GM23338 (cell line): ENCODE data around the gene PTAFR. TPM values are rescaled to one million over a fixed set of nuclear protein-coding genes. Genes with fewer than 3 reads are reported as not detected.

Experiments used
- ATAC-seq: fragments of 200-7000 bp; cut with Tn5 transposase; 3 replicates; pipeline ENCODE4 v1.9.1; 2020
- DNase-seq: peaks from one replicate; pipeline ENCODE4 v3.0.0-alpha.2; 2015; ENCODE audit warnings: low spot score
- H2AFZ ChIP-seq: fragments of 200-600 bp; sonication (generic); 2 replicates; pipeline ENCODE4 v1.8.0; 2016; ENCODE audit warnings: antibody characterized with exemption, mild to moderate bottlenecking, moderate library complexity
- H3F3A ChIP-seq: fragments of 200-600 bp; sonication (generic); replicated peaks from 2 replicates; pipeline ENCODE4 v1.8.0; 2017; ENCODE audit warnings: antibody characterized with exemption, mixed run types, low read depth
- H3K27ac ChIP-seq: fragments of 200-600 bp; sonication (generic); 2 replicates; pipeline ENCODE4 v1.6.1; 2016; ENCODE audit warnings: low read depth
- H3K27me3 ChIP-seq: fragments of 200-600 bp; sonication (generic); 2 replicates; pipeline ENCODE4 v1.8.0; 2016; ENCODE audit warnings: mild to moderate bottlenecking, mixed run types, moderate library complexity; ENCODE audit not compliant: insufficient read depth
- H3K36me3 ChIP-seq: fragments of 200-600 bp; sonication (generic); 2 replicates; pipeline ENCODE4 v1.8.0; 2016; ENCODE audit warnings: mild to moderate bottlenecking; ENCODE audit not compliant: insufficient read depth
- H3K4me1 ChIP-seq: fragments of 200-600 bp; sonication (generic); 2 replicates; pipeline ENCODE4 v1.8.0; 2016; ENCODE audit warnings: mild to moderate bottlenecking, moderate library complexity; ENCODE audit not compliant: insufficient read depth
- H3K4me2 ChIP-seq: fragments of 200-600 bp; sonication (generic); 2 replicates; pipeline ENCODE4 v1.7.1; 2017; ENCODE audit warnings: mixed run types
- H3K4me3 ChIP-seq: fragments of 200-600 bp; sonication (generic); 2 replicates; pipeline ENCODE4 v1.6.1; 2016; ENCODE audit warnings: mixed run types
- H3K79me2 ChIP-seq: fragments of 200-600 bp; sonication (generic); replicated peaks from 2 replicates; pipeline ENCODE4 v1.8.0; 2017; ENCODE audit warnings: mild to moderate bottlenecking; ENCODE audit not compliant: insufficient read depth
- H3K9me2 ChIP-seq: fragments of 200-600 bp; sonication (generic); 2 replicates; pipeline ENCODE4 v1.8.0; 2017; ENCODE audit not compliant: insufficient read depth
- H4K20me1 ChIP-seq: fragments of 200-600 bp; sonication (generic); replicated peaks from 2 replicates; pipeline ENCODE4 v1.8.0; 2017; ENCODE audit warnings: mild to moderate bottlenecking; ENCODE audit not compliant: insufficient read depth
- H3K27ac Mint-ChIP-seq: 2 replicates; pipeline ENCODE4 v1.8.0; 2020; ENCODE audit warnings: inconsistent platforms, mild to moderate bottlenecking, moderate library complexity, mixed read lengths
- H3K27me3 Mint-ChIP-seq: 3 replicates; pipeline ENCODE4 v1.8.0; 2022; ENCODE audit warnings: low read depth, mild to moderate bottlenecking, moderate library complexity, mixed read lengths, inconsistent platforms; ENCODE audit not compliant: insufficient read depth, poor library complexity
- H3K36me3 Mint-ChIP-seq: 3 replicates; pipeline ENCODE4 v1.8.0; 2021; ENCODE audit warnings: low read depth, mild to moderate bottlenecking, inconsistent platforms, moderate library complexity, mixed read lengths
- H3K4me1 Mint-ChIP-seq: 3 replicates; pipeline ENCODE4 v1.8.0; 2020; ENCODE audit warnings: mild to moderate bottlenecking, inconsistent platforms, mixed read lengths
- H3K4me3 Mint-ChIP-seq: 3 replicates; pipeline ENCODE4 v1.8.0; 2021; ENCODE audit warnings: moderate library complexity, mild to moderate bottlenecking, inconsistent platforms, mixed read lengths
- H3K9me3 Mint-ChIP-seq: 3 replicates; pipeline ENCODE4 v1.8.0; 2020; ENCODE audit warnings: moderate library complexity, mild to moderate bottlenecking, inconsistent platforms, mixed read lengths
- CREB1 ChIP-seq: fragments of 250-450 bp; sonication (Bioruptor Pico); IDR thresholded peaks from 2 replicates; pipeline ENCODE4 v1.5.0; 2020; ENCODE audit warnings: low read depth, mild to moderate bottlenecking, moderate library complexity
- EZH2 ChIP-seq: fragments of 200-600 bp; sonication (generic); IDR thresholded peaks from one replicate; pipeline ENCODE4 v1.8.0; 2017; ENCODE audit warnings: antibody characterized with exemption, mild to moderate bottlenecking, low read depth; ENCODE audit not compliant: unreplicated experiment
- EZH2phosphoT487 ChIP-seq: fragments of 200-600 bp; sonication (generic); IDR thresholded peaks from one replicate; pipeline ENCODE4 v1.8.1; 2018; ENCODE audit warnings: antibody characterized with exemption; ENCODE audit not compliant: unreplicated experiment
- JUNB ChIP-seq: IDR thresholded peaks from one replicate; pipeline ENCODE4 v1.6.1; 2016; ENCODE audit warnings: antibody characterized with exemption; ENCODE audit not compliant: unreplicated experiment
- NANOG ChIP-seq: IDR thresholded peaks from 2 replicates; pipeline ENCODE4 v1.6.1; 2016; ENCODE audit warnings: antibody characterized with exemption, borderline replicate concordance
- POLR2AphosphoS5 ChIP-seq: IDR thresholded peaks from 2 replicates; pipeline ENCODE4 v1.6.1; 2016; ENCODE audit warnings: antibody characterized with exemption, low read depth
- STAT1 ChIP-seq: IDR thresholded peaks from one replicate; pipeline ENCODE4 v1.6.1; 2016; ENCODE audit warnings: antibody characterized with exemption; ENCODE audit not compliant: unreplicated experiment
- ZNF114 ChIP-seq: fragments of 250-450 bp; sonication (Bioruptor Pico); IDR thresholded peaks from 2 replicates; pipeline ENCODE4 v1.5.0; 2020; ENCODE audit warnings: mild to moderate bottlenecking, moderate library complexity
- ZNF331 ChIP-seq: fragments of 250-450 bp; sonication (Bioruptor Pico); IDR thresholded peaks from 2 replicates; pipeline ENCODE4 v1.5.0; 2020; ENCODE audit warnings: low read depth, mild to moderate bottlenecking, moderate library complexity
- polyA plus RNA-seq: library from polyadenylated mRNA; unstranded; fragments of >200 nt; fragmentation: Nextera tagmentation; extraction: Ambion mirVana; gene quantifications from 2 replicates; pipeline ENCODE4 v1.2.1, GENCODE V29; 2016
- total RNA-seq: library from RNA; depleted of rRNA; stranded (reverse); fragments of >200 nt; shearing (Covaris generic); gene quantifications from 2 replicates; pipeline ENCODE4 v1.2.3, GENCODE V29; 2014
- TF ChIP-seq, protein P1 (sequence below): IDR thresholded peaks from 2 replicates; pipeline ENCODE4 v1.6.1; 2016; ENCODE audit warnings: antibody characterized with exemption
- TF ChIP-seq, protein P2 (sequence below), 2 experiments: fragments of 200-600 bp in 1 of 2; sonication (generic) in 1 of 2; conservative IDR thresholded peaks; 2 replicates each; pipeline versions ENCODE4 v1.5.1 to v1.6.1; 2016 to 2017; ENCODE audit warnings: antibody characterized with exemption in 2 of 2, low read depth in 2 of 2, mild to moderate bottlenecking in 2 of 2, moderate library complexity in 1 of 2
- TF ChIP-seq, protein P3 (sequence below): fragments of 250-450 bp; sonication (Bioruptor Pico); IDR thresholded peaks from 2 replicates; pipeline ENCODE4 v1.5.0; 2020; ENCODE audit warnings: mild to moderate bottlenecking, moderate library complexity
- TF ChIP-seq, protein P4 (sequence below): IDR thresholded peaks from one replicate; pipeline ENCODE4 v1.6.1; 2018; ENCODE audit warnings: antibody characterized with exemption; ENCODE audit not compliant: unreplicated experiment

Gene PTAFR
- total and polyA plus RNA-seq, 2 experiments from 2014 or later: 0.29 to 0.76 TPM

DNA sequence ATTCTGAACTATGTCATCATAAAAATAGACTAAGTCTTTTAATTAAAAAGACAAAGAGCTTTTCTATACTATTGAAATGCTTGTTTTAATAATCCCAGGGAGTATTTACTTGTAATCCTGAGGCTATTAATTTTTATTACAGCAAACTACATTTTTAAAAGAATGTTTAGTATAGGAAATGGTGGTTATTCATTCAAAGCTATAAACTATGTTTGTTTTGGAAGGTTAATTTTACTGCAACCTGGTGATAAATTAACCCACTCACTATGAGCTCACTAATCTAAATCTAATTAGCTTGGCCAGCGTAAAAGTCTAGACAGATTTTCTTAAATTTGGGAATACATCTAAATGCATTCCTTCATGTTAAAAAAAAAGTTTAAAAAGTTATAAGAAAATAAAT lies 74.3 kb downstream of the PTAFR start:
- ATAC-seq (no peak), DNase-seq (no peak)
- Mint-ChIP-seq H3K27ac (no peak overlapping the region), H3K4me3 (no peak overlapping the region), H3K36me3 (no peaks in the 10 kb centered on the region), H3K4me1 (peaks cover 16% of the 10 kb centered on the region), H3K9me3 (no peaks in the 10 kb centered on the region), H3K27me3 (no peaks in the 10 kb centered on the region)
- Histone ChIP-seq H3K79me2 (no peaks in the 10 kb centered on the region), H3K4me3 (no peak overlapping the region), H3F3A (no peaks in the 10 kb centered on the region; the same call in 1 of the 2 replicates), H3K27me3 (no peaks in the 10 kb centered on the region), H3K4me2 (no peak overlapping the region), H3K27ac (no peak overlapping the region), H4K20me1 (no peaks in the 10 kb centered on the region), H2AFZ (no peak overlapping the region), H3K9me2 (no peaks in the 10 kb centered on the region), H3K4me1 (no peaks in the 10 kb centered on the region; the same call in 1 of the 2 replicates), H3K36me3 (no peaks in the 10 kb centered on the region)
- TF ChIP-seq, protein P1, sequence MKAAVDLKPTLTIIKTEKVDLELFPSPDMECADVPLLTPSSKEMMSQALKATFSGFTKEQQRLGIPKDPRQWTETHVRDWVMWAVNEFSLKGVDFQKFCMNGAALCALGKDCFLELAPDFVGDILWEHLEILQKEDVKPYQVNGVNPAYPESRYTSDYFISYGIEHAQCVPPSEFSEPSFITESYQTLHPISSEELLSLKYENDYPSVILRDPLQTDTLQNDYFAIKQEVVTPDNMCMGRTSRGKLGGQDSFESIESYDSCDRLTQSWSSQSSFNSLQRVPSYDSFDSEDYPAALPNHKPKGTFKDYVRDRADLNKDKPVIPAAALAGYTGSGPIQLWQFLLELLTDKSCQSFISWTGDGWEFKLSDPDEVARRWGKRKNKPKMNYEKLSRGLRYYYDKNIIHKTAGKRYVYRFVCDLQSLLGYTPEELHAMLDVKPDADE: no peak
- no peak for TF ChIP-seq ZNF331 (CRISPR knock-in tag)
- no peak for TF ChIP-seq NANOG
- TF ChIP-seq STAT1: no peak
- no peak for TF ChIP-seq JUNB
- TF ChIP-seq, protein P2, sequence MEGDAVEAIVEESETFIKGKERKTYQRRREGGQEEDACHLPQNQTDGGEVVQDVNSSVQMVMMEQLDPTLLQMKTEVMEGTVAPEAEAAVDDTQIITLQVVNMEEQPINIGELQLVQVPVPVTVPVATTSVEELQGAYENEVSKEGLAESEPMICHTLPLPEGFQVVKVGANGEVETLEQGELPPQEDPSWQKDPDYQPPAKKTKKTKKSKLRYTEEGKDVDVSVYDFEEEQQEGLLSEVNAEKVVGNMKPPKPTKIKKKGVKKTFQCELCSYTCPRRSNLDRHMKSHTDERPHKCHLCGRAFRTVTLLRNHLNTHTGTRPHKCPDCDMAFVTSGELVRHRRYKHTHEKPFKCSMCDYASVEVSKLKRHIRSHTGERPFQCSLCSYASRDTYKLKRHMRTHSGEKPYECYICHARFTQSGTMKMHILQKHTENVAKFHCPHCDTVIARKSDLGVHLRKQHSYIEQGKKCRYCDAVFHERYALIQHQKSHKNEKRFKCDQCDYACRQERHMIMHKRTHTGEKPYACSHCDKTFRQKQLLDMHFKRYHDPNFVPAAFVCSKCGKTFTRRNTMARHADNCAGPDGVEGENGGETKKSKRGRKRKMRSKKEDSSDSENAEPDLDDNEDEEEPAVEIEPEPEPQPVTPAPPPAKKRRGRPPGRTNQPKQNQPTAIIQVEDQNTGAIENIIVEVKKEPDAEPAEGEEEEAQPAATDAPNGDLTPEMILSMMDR (conservative IDR thresholded peaks at IDR 0.05; ENCODE audit: low read depth in 2 of 2): no peak
- no peak for TF ChIP-seq ZNF114 (CRISPR knock-in tag)
- no peak for TF ChIP-seq POLR2AphosphoS5
- TF ChIP-seq, protein P3, sequence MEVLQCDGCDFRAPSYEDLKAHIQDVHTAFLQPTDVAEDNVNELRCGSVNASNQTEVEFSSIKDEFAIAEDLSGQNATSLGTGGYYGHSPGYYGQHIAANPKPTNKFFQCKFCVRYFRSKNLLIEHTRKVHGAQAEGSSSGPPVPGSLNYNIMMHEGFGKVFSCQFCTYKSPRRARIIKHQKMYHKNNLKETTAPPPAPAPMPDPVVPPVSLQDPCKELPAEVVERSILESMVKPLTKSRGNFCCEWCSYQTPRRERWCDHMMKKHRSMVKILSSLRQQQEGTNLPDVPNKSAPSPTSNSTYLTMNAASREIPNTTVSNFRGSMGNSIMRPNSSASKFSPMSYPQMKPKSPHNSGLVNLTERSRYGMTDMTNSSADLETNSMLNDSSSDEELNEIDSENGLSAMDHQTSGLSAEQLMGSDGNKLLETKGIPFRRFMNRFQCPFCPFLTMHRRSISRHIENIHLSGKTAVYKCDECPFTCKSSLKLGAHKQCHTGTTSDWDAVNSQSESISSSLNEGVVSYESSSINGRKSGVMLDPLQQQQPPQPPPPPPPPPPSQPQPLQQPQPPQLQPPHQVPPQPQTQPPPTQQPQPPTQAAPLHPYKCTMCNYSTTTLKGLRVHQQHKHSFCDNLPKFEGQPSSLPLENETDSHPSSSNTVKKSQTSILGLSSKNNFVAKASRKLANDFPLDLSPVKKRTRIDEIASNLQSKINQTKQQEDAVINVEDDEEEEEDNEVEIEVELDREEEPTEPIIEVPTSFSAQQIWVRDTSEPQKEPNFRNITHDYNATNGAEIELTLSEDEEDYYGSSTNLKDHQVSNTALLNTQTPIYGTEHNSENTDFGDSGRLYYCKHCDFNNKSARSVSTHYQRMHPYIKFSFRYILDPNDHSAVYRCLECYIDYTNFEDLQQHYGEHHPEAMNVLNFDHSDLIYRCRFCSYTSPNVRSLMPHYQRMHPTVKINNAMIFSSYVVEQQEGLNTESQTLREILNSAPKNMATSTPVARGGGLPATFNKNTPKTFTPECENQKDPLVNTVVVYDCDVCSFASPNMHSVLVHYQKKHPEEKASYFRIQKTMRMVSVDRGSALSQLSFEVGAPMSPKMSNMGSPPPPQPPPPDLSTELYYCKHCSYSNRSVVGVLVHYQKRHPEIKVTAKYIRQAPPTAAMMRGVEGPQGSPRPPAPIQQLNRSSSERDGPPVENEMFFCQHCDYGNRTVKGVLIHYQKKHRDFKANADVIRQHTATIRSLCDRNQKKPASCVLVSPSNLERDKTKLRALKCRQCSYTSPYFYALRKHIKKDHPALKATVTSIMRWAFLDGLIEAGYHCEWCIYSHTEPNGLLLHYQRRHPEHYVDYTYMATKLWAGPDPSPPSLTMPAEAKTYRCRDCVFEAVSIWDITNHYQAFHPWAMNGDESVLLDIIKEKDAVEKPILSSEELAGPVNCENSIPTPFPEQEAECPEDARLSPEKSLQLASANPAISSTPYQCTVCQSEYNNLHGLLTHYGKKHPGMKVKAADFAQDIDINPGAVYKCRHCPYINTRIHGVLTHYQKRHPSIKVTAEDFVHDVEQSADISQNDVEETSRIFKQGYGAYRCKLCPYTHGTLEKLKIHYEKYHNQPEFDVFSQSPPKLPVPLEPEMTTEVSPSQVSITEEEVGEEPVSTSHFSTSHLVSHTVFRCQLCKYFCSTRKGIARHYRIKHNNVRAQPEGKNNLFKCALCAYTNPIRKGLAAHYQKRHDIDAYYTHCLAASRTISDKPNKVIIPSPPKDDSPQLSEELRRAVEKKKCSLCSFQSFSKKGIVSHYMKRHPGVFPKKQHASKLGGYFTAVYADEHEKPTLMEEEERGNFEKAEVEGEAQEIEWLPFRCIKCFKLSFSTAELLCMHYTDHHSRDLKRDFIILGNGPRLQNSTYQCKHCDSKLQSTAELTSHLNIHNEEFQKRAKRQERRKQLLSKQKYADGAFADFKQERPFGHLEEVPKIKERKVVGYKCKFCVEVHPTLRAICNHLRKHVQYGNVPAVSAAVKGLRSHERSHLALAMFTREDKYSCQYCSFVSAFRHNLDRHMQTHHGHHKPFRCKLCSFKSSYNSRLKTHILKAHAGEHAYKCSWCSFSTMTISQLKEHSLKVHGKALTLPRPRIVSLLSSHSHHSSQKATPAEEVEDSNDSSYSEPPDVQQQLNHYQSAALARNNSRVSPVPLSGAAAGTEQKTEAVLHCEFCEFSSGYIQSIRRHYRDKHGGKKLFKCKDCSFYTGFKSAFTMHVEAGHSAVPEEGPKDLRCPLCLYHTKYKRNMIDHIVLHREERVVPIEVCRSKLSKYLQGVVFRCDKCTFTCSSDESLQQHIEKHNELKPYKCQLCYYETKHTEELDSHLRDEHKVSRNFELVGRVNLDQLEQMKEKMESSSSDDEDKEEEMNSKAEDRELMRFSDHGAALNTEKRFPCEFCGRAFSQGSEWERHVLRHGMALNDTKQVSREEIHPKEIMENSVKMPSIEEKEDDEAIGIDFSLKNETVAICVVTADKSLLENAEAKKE (CRISPR knock-in tag): no peak
- TF ChIP-seq CREB1 (CRISPR knock-in tag): no peak
- no peak for TF ChIP-seq EZH2
- no peak for TF ChIP-seq EZH2phosphoT487
- TF ChIP-seq, protein P4, sequence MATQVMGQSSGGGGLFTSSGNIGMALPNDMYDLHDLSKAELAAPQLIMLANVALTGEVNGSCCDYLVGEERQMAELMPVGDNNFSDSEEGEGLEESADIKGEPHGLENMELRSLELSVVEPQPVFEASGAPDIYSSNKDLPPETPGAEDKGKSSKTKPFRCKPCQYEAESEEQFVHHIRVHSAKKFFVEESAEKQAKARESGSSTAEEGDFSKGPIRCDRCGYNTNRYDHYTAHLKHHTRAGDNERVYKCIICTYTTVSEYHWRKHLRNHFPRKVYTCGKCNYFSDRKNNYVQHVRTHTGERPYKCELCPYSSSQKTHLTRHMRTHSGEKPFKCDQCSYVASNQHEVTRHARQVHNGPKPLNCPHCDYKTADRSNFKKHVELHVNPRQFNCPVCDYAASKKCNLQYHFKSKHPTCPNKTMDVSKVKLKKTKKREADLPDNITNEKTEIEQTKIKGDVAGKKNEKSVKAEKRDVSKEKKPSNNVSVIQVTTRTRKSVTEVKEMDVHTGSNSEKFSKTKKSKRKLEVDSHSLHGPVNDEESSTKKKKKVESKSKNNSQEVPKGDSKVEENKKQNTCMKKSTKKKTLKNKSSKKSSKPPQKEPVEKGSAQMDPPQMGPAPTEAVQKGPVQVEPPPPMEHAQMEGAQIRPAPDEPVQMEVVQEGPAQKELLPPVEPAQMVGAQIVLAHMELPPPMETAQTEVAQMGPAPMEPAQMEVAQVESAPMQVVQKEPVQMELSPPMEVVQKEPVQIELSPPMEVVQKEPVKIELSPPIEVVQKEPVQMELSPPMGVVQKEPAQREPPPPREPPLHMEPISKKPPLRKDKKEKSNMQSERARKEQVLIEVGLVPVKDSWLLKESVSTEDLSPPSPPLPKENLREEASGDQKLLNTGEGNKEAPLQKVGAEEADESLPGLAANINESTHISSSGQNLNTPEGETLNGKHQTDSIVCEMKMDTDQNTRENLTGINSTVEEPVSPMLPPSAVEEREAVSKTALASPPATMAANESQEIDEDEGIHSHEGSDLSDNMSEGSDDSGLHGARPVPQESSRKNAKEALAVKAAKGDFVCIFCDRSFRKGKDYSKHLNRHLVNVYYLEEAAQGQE: no peak
